Measurements from ENCODE around the gene NCOA3. TPM values are rescaled to one million over a fixed set of nuclear protein-coding genes. Genes with fewer than 3 reads are reported as not detected.

NCOA3 gene
- total RNA-seq, 1 donor, result 53.3 TPM

DNA sequence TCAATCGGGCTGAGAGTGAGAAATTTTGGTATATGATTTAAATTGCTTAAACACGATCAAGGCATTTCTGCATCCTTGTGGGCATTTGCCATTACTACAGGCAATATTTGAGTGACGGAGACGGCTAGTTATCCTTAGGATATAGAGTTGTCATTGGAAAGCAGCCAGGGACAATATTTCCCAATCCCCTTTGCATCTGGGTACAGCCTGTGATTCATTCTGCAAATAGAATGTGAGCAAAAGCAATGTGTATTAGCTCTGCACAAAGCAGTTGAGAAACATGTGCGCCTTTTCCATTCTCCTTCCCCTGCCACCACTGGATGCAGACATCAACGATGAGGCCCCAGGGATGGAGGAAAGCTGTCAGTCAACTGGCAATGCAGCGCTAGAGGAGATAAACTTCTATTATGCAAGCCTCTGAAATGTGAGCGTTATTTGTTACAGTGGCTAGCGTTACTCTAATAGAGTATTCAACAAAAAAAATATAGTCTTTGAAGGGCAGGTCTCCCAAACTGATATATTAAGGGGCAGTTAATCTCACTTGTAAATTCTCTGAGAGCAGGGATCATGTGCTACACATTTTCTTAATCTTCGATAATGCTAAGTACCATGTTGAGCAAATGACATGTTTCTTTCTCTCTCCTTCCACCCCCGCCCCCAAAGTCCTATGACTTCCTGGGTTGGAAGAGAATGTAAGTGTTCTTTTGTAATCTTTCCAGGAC lies 37.1 kb upstream of the NCOA3 start:
- peak; percentile 99 for DNase-seq (ENCODE audit: low read depth)
- no peak overlapping the region for H3K4me3 ChIP-seq (ENCODE audit: low read depth, low read length)
- peak; percentile 61 for TF ChIP-seq CTCF (IDR thresholded peaks at IDR 0.05; ENCODE audit: insufficient read depth, low read length)

GRCh38 chr20:47465335-47466090 lies 36.2 kb upstream of the NCOA3 start:
- TF ChIP-seq CTCF (IDR thresholded peaks at IDR 0.05; ENCODE audit: insufficient read depth, low read length), result no peak
- no peak for DNase-seq (ENCODE audit: low read depth)
- H3K4me3 ChIP-seq (ENCODE audit: low read depth, low read length), result no peak overlapping the region

GRCh38 chr20:47466213-47466612 lies 35.5 kb upstream of the NCOA3 start:
- H3K4me3 ChIP-seq (ENCODE audit: low read depth, low read length), result no peak overlapping the region
- no peak for TF ChIP-seq CTCF (IDR thresholded peaks at IDR 0.05; ENCODE audit: insufficient read depth, low read length)
- DNase-seq (ENCODE audit: low read depth), result peak; percentile 60

DNA sequence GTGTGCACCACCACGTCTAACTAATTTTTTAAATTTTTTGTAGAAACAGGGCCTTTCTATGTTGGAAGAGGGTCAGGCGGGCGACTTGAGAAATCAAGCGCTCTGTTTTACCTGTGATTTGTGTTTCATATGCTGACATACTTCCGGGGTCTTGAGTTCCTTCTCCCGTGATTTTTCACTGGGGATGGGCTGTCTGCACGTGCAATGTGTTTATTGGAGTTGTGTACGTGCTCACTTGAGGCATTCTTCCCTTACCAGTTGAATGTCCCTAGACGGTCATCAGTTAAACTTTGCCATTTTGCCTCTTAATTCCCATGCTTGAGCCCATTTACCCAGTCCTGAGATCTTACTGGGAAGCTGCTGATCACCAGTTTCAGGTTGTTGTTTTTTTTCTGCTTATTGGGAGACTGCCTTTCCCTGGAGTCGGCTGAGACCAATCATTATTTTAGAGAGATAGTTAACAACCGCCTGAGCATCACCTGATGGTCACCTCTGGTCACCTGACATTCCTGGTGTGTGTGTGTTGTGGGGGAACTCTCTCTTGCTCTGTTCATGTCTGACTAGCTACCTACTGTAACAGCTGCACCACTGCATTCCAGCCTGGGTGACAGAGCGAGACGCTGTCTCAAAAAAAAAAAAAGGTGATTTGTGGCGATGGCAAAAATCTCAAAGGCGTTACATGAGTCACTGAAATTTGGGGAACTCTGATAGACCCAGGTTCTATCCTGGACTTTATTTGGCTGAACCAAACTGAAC lies 34.8 kb upstream of the NCOA3 start:
- no peak overlapping the region for H3K4me3 ChIP-seq (ENCODE audit: low read depth, low read length)
- DNase-seq (ENCODE audit: low read depth), result no peak
- TF ChIP-seq CTCF (IDR thresholded peaks at IDR 0.05; ENCODE audit: insufficient read depth, low read length), result no peak

- H3K4me3 ChIP-seq (ENCODE audit: low read depth, low read length), result no peak overlapping the region
- no peak for DNase-seq (ENCODE audit: low read depth)
- TF ChIP-seq CTCF (IDR thresholded peaks at IDR 0.05; ENCODE audit: insufficient read depth, low read length), result no peak
These were observed 33.2 kb upstream of the NCOA3 start for GRCh38 chr20:47468290-47469050.

- no peak for TF ChIP-seq CTCF (IDR thresholded peaks at IDR 0.05; ENCODE audit: insufficient read depth, low read length)
- DNase-seq (ENCODE audit: low read depth), result no peak
These were observed 26.2 kb upstream of the NCOA3 start for GRCh38 chr20:47475419-47476044.

More at GRCh38 chr20:47475419-47476044, 26.2 kb upstream of the NCOA3 start:
- no peak overlapping the region for H3K4me3 ChIP-seq (ENCODE audit: low read depth, low read length)

Data from fibroblast of the aortic adventitia (primary cell).